Immature natural killer cell (primary cell): ENCODE results near the gene NUP62. TPM values are rescaled to one million over a fixed set of nuclear protein-coding genes. Genes with fewer than 3 reads are reported as not detected.

Source experiments
- DNase-seq, 3 donors: peaks; one replicate each; pipeline ENCODE4 v3.0.0; 2022; ENCODE audit warnings: mixed read lengths in 1 of 3
- H3K27ac Mint-ChIP-seq, 6 donors: one replicate each; pipeline ENCODE4 v1.8.0; 2020; ENCODE audit warnings: mixed read lengths in 6 of 6, mild to moderate bottlenecking in 5 of 6, inconsistent platforms in 4 of 6, moderate library complexity in 3 of 6
- H3K27me3 Mint-ChIP-seq, 3 donors: one replicate each; pipeline ENCODE4 v1.8.0; 2020 to 2021; ENCODE audit warnings: low read depth in 3 of 3, mild to moderate bottlenecking in 3 of 3, mixed read lengths in 3 of 3, moderate library complexity in 3 of 3, inconsistent platforms in 1 of 3
- H3K36me3 Mint-ChIP-seq, 3 donors: one replicate each; pipeline ENCODE4 v1.8.0; 2020; ENCODE audit warnings: mixed read lengths in 3 of 3, inconsistent platforms in 2 of 3, mild to moderate bottlenecking in 2 of 3
- H3K4me1 Mint-ChIP-seq, 2 donors: one replicate each; pipeline ENCODE4 v1.8.0; 2020; ENCODE audit warnings: inconsistent platforms in 2 of 2, mild to moderate bottlenecking in 2 of 2, mixed read lengths in 2 of 2, moderate library complexity in 1 of 2
- H3K4me3 Mint-ChIP-seq, 5 donors: one replicate each; pipeline ENCODE4 v1.8.0; 2020; ENCODE audit warnings: mild to moderate bottlenecking in 5 of 5, mixed read lengths in 5 of 5, inconsistent platforms in 3 of 5, moderate library complexity in 3 of 5
- H3K9me3 Mint-ChIP-seq, 6 donors: one replicate each; pipeline ENCODE4 v1.8.0; 2020; ENCODE audit warnings: mild to moderate bottlenecking in 6 of 6, mixed read lengths in 6 of 6, inconsistent platforms in 4 of 6, moderate library complexity in 3 of 6
- polyA plus RNA-seq, 3 donors: library from polyadenylated mRNA; unstranded; fragments of 300-500 nt; fragmentation: Illumina TruSeq; gene quantifications; one replicate each; pipeline ENCODE4 v1.2.3, GENCODE V29; 2021

Gene NUP62
- polyA plus RNA-seq, 3 donors from 2014 or later = 21.8 to 67.1 (median 34.3) TPM

DNA sequence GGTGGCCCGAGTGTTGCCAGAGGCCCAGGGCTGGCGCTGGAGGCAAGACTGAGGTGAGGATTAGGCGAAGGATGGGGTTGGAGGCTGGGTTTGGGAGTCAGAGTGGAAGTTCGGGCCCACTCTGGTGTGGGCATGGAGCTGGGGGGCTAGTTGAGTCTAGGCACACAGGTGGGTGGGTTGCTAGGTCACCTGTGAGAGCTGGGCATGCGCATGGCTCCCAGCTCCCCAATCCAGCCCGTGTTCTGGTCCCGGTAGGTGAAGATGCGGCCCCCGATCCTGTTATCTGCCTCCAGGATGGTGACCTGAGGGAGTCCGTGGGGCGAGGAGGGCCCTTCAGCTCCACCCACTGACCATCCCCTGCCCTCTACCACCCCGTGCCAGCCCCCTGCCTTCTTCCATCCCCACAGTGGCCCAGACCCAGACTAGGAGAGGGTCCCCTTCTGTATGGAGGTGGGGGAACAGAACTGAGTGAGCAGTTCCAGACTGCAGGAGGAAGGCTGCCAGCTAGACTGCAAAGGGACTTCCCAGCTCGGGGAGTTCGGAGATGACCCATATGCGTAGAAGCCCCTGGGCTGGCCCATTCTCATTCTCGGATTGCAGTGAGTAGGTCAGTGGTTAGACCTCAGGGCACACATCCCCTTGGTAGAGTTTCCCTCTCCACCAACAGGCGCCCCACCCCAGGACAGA lies 34.3 kb downstream of the NUP62 start:
- peaks cover 3 to 18% (median 3%) of the 10 kb centered on the region in 3 donors for H3K27me3 Mint-ChIP-seq
- H3K4me3 Mint-ChIP-seq = no peak overlapping the region
- H3K27ac Mint-ChIP-seq = peak overlapping the region in 1 of 6 donors; percentile 66
- peaks cover 0 to 3% (median 0%) of the 10 kb centered on the region in 6 donors for H3K9me3 Mint-ChIP-seq
- H3K4me1 Mint-ChIP-seq = peaks cover 18 to 28% of the 10 kb centered on the region in 2 donors
- DNase-seq = no peak
- H3K36me3 Mint-ChIP-seq = peaks cover 0 to 3% (median 0%) of the 10 kb centered on the region in 3 donors

DNA sequence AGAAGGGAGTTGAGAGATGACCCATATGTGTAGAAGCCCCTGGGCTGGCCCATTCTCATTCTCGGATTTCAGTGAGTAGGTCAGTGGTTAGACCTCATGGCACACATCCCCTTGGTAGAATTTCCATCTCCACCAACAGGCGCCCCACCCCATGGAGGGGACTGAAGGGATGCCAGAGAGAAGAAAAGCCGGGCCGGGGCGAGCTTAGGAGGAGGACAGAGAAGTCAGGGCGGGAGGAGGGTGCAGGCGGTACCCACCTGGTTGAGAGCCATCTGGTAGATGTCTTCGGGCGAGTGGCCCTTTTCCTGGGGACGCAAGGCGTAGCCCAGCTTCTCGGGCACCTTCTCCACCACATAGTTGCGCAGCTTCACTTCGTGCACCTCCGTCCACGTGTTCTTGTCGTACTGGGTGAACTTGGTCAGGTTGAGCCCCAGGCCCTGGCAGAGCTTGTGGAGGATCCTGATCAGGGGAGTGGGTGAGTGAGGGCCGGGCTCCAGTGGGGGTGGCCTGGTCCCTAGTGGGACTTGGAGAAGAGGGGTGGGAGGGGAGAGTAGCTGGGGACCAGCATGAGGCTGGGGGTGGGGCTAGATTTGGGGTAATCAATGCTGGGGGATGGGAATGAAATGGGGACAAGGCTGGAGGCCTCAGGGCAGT lies 35.2 kb downstream of the NUP62 start:
- H3K27me3 Mint-ChIP-seq = peaks cover 0 to 18% (median 3%) of the 10 kb centered on the region in 3 donors
- H3K36me3 Mint-ChIP-seq = peaks cover 0 to 3% (median 0%) of the 10 kb centered on the region in 3 donors
- peaks cover 0 to 3% (median 0%) of the 10 kb centered on the region in 6 donors for H3K9me3 Mint-ChIP-seq
- no peak for DNase-seq
- no peak overlapping the region for H3K4me3 Mint-ChIP-seq
- peak overlapping the region in 1 of 6 donors; percentile 17 for H3K27ac Mint-ChIP-seq
- H3K4me1 Mint-ChIP-seq = peaks cover 18 to 32% of the 10 kb centered on the region in 2 donors

DNA sequence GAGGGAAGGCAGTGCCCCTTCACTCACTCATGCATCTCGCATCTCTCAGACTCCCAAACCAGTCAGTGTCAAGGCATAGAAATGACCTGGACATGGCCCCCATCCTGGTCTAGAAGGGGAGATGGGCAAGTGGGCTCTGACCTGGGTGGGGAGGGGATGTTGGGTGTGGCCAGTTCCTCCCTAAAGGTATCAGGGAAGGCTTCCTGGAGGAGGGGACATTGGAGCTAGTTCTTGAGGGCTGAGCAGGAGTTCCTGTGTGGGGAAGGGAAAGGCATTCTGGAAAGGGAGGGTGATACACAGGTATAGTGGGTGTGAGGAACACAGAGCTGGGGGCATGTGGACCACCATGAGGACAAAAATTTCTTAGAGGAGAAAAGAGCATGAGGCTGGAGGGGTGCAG lies 36.6 kb downstream of the NUP62 start:
- H3K27me3 Mint-ChIP-seq = peaks cover 0 to 17% (median 1%) of the 10 kb centered on the region in 3 donors
- no peak for DNase-seq
- H3K4me1 Mint-ChIP-seq = peaks cover 14 to 30% of the 10 kb centered on the region in 2 donors
- H3K36me3 Mint-ChIP-seq = peaks cover 0 to 3% (median 0%) of the 10 kb centered on the region in 3 donors
- H3K27ac Mint-ChIP-seq = peak overlapping the region in 5 of 6 donors; percentile 14 to 61 (median 41)
- peaks cover 0 to 3% (median 0%) of the 10 kb centered on the region in 6 donors for H3K9me3 Mint-ChIP-seq
- peak overlapping the region in 1 of 5 donors; percentile 54 for H3K4me3 Mint-ChIP-seq

DNA sequence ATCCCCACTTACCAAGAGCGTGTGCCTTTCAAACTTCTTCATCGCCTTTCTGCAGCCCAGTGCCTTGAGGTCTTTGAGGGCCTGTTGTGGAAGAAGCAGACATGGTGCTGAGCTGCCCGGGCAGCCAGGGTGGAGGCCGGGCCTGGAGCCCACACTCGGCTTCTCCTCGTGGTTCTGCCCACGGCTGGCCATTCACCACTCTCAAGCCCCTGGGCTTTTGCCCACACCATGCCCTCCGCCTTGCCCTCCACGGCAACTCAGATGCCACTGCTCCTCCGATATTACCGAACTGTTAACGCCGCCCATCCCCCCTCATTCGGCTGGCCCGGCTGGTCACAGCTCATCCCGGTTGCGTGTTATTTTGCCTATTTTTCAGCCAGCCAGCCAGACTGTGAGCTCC lies 37.9 kb downstream of the NUP62 start:
- peaks cover 0 to 3% (median 0%) of the 10 kb centered on the region in 6 donors for H3K9me3 Mint-ChIP-seq
- H3K4me3 Mint-ChIP-seq = no peak overlapping the region
- no peak for DNase-seq
- peaks cover 0 to 5% (median 0%) of the 10 kb centered on the region in 3 donors for H3K27me3 Mint-ChIP-seq
- H3K4me1 Mint-ChIP-seq = peaks cover 1 to 16% of the 10 kb centered on the region in 2 donors
- H3K36me3 Mint-ChIP-seq = peaks cover 0 to 3% (median 0%) of the 10 kb centered on the region in 3 donors
- H3K27ac Mint-ChIP-seq = no peak overlapping the region

DNA sequence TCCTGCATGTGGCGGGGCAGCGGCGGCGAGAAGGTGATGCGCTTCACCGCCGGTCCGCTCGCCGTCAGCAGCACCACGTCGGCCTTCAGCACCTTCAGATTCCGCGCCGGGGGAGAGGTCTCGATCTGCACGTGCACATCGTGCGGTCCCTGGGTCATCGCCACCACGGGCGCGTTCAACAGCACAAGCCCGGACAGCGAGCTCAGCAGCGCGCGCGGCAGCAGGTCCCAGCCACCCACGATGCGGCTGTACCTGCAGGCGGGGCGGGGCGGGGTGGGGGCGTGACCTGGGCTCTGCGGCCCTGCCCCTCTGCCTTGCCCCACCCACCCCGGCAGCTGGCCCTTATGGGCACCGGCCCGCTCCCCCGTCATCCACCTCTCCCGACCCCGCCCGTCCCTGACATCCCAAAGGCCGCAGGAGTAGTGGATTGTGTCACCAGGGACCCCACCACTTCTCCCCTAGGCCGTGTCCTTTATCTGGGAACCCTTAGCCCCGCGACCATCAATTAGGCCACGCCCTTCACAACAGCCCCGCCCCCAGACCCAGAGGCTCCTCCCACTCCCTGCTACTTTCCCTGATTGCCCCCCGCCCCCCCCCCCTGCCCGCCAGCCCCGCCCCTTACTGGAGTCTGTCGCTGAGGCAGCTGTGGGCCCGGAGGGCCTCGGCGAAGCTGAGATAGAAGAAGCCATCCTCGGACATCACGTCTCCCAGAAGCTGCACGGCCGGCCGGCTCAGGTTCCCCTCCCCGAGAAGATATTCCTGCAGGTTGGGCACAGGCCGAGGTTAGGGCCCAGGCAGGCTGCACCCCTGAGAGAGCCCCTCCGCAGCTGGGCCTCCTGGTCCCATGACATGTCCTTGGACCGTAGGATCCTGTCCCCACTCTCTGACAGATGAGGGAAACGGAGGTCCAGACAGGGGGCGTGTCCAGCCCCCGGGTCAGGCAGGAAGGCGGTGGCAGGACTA lies 38.7 kb downstream of the NUP62 start:
- peaks cover 0 to 3% (median 0%) of the 10 kb centered on the region in 6 donors for H3K9me3 Mint-ChIP-seq
- peaks cover 0 to 5% (median 0%) of the 10 kb centered on the region in 3 donors for H3K27me3 Mint-ChIP-seq
- H3K36me3 Mint-ChIP-seq = peaks cover 0 to 3% (median 0%) of the 10 kb centered on the region in 3 donors
- H3K4me3 Mint-ChIP-seq = peak overlapping the region; percentile 70 to 83 (median 77)
- DNase-seq = peak in 1 of 3 donors; percentile 30
- peaks cover 0 to 15% of the 10 kb centered on the region in 2 donors for H3K4me1 Mint-ChIP-seq
- peak overlapping the region in 1 of 6 donors; percentile 35 for H3K27ac Mint-ChIP-seq

DNA sequence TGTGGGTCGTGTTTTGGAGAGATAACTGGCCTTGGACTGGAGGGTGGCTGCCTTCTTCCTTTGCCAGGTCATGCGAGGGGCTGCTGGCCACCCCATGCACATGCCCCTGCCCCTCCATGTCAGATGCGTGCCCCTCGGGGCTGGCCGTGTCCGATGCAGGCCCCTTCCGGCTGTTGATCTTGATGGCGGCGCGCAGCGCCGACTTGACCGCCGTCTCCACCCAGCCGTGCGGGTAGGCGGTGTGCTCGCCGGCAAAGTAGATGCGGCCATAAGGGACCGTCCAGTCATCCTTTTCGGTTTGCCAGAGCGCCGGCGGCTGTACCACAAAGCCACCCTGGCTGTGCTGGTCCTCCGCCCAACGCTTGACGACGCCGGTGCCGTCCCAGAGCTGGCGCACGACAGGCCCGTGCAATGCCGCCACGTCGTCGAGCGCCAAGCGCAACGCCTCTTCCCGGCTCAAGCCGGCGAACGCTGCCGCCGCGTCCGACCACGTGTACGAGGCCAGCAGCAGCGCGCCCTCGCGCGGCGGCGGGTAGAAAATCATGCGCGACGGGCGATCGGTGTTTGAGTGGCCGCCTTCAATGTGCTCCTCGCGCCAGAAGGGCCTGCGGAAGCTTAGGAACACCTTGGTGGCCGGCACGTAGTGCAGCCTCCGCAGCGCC lies 39.5 kb downstream of the NUP62 start:
- Mint-ChIP-seq H3K36me3 (peaks cover 0 to 5% (median 5%) of the 10 kb centered on the region in 3 donors), H3K4me3 (peak overlapping the region; percentile 70 to 83 (median 77)), H3K9me3 (peaks cover 0 to 3% (median 0%) of the 10 kb centered on the region in 6 donors), H3K27me3 (peaks cover 0 to 7% (median 0%) of the 10 kb centered on the region in 3 donors), H3K27ac (peak overlapping the region in 1 of 6 donors; percentile 35), H3K4me1 (peaks cover 0 to 13% of the 10 kb centered on the region in 2 donors)
- peak; percentile 71 to 75 (median 74) for DNase-seq

DNA sequence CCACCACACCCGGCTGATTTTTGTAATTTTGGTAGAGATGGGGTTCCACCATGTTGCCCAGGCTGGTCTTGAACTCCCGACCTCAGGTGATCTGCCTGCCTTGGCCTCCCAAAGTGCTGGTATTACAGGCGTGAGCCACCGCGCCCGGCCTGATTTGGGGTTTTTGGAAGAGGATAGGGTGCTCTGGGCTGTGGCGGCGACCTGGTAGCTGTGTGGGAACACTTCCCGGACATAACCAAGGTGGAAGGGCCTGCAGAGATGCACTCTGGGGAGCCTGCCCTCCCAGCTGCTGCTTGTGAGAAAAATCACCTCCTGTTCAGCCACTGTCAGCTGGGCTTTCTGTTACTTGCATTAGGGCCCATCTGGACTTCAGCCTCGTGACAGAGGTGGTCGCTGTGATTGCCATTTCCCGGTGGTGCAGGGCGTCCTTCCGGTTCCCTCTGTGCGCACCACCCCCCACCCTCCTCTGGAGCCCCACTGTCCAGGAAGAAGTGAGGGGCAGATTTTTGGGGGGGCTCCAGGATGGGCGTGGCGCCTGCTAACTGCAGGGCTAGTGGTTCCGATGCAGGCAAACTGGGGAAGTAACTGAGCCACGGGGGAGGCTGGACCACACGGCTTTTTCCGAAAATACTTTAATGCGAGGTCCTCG lies 40.1 kb downstream of the NUP62 start:
- Mint-ChIP-seq H3K27me3 (peaks cover 0 to 7% (median 2%) of the 10 kb centered on the region in 3 donors), H3K27ac (no peak overlapping the region), H3K4me3 (peak overlapping the region in 2 of 5 donors; percentile 24 to 35)

DNA sequence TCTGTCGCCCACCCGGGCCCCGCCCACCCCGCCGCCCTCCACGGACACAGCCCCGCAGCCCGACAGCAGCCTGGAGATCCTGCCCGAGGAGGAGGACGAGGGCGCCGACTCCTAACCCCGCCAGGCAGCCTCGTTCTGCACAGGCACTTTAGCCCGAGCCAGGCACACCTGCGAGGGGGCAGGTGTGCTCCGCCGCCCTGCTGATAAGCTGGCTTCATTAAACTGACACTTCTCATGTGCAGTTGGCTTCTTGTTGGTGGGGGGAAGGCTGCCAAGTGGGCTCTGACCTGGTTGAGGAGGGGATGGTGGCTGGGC lies 40.8 kb downstream of the NUP62 start:
- H3K4me3 Mint-ChIP-seq = no peak overlapping the region

More for the DNA sequence above, 40.1 kb downstream of the NUP62 start:
- peaks cover 0 to 11% (median 9%) of the 10 kb centered on the region in 3 donors for H3K36me3 Mint-ChIP-seq
- peaks cover 0 to 13% of the 10 kb centered on the region in 2 donors for H3K4me1 Mint-ChIP-seq
- no peak for DNase-seq
- H3K9me3 Mint-ChIP-seq = peaks cover 0 to 3% (median 0%) of the 10 kb centered on the region in 6 donors

DNA sequence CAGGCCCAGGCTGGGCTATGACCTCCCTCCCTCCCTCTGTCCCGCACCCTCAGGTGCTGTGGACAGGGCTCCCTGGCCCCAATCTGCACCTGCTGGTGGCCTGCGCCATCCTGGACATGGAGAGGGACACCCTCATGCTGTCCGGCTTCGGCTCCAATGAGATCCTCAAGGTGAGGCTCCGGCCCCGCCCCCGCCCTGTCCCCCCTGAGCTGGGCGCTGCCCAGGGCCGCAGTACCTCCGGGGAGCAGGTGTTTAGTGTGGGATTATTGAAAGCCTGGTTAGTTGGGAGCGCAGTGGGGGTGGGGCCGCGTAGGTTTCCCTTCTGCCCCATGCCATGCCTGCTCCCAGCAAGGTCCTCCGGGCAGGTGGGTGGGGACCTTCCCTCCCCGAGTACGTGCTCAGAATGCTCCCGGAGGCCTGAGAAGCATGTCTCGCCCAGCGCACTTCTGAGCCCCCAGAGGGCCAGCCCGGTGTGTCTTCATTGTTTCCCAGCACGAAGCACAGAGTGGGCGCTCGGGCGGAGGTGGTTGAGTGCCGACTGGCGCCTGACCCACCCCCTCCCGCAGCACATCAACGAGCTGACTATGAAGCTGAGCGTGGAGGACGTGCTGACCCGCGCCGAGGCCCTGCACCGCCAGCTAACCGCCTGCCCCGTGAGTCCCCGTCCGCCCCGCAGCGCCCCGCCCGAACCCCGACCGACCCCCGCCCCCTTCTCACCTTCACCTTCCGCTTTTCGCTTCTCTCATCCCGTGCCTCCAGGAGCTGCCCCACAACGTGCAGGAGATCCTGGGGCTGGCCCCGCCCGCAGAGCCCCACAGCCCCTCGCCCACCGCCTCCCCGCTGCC lies 41.4 kb downstream of the NUP62 start:
- H3K27me3 Mint-ChIP-seq = peaks cover 0 to 7% (median 2%) of the 10 kb centered on the region in 3 donors
- H3K4me1 Mint-ChIP-seq = peaks cover 0 to 13% of the 10 kb centered on the region in 2 donors
- H3K27ac Mint-ChIP-seq = no peak overlapping the region
- no peak for DNase-seq
- H3K4me3 Mint-ChIP-seq = no peak overlapping the region
- peaks cover 5 to 16% (median 14%) of the 10 kb centered on the region in 3 donors for H3K36me3 Mint-ChIP-seq
- H3K9me3 Mint-ChIP-seq = peaks cover 0 to 3% (median 0%) of the 10 kb centered on the region in 6 donors

More for the DNA sequence above, 40.8 kb downstream of the NUP62 start:
- H3K9me3 Mint-ChIP-seq = peaks cover 0 to 3% (median 0%) of the 10 kb centered on the region in 6 donors
- peaks cover 0 to 13% of the 10 kb centered on the region in 2 donors for H3K4me1 Mint-ChIP-seq
- no peak overlapping the region for H3K27ac Mint-ChIP-seq
- peaks cover 0 to 7% (median 2%) of the 10 kb centered on the region in 3 donors for H3K27me3 Mint-ChIP-seq
- peaks cover 1 to 12% (median 9%) of the 10 kb centered on the region in 3 donors for H3K36me3 Mint-ChIP-seq
- no peak for DNase-seq

DNA sequence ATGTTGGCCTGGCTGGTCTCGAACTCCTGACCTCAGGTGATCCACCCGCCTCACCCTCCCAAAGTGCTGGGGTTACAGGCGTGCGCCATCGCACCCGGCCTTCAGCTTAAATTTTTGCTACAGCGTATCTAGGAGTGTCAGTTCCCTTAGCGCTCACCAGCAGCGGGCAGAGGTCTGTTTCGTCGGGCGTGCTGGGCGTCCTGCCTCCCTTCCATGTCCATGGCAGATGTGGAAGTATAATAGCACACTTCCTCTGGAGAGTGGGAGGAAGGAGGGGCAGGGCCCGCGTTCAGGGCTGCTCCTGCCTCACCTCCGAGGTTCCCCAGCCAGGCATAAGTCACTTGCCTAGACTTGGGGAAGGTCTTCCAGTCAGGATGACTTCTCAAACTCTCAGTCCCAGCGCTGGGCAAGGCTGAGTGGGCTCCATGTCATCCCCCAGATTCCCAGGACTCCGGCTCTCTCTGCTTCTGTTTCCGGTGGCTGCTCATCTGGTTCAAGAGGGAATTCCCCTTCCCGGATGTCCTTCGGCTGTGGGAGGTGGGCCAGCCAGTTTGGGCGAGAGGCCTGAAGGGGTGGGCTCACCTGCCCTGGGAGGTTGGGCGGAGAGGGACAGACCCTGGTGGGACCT lies 42.2 kb downstream of the NUP62 start:
- Mint-ChIP-seq H3K4me3 (no peak overlapping the region), H3K9me3 (peaks cover 0 to 2% (median 0%) of the 10 kb centered on the region in 6 donors), H3K4me1 (peaks cover 0 to 10% of the 10 kb centered on the region in 2 donors), H3K27me3 (peaks cover 0 to 6% (median 2%) of the 10 kb centered on the region in 3 donors), H3K36me3 (peaks cover 8 to 20% (median 10%) of the 10 kb centered on the region in 3 donors), H3K27ac (no peak overlapping the region)
- no peak for DNase-seq

DNA sequence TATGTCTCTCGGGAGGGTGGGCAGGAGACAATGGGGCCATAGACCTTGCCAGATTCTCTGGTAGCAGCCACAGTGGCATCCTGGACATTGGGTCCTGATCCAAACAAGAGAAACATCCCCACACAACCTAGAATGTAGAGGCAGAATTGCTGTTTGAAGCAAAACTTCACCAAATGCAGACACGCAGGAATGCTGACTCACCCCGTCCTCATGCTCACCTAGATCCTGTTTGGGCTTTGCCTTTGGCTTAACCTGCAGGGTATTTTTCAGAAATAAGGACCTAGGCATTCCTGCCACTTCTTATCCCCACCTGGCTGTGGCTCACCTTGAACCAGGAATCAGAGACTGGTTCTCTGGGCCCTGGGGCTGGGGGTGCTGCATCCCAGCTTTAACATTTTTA lies 44.5 kb downstream of the NUP62 start:
- H3K4me1 Mint-ChIP-seq = peaks cover 0 to 2% of the 10 kb centered on the region in 2 donors
- H3K9me3 Mint-ChIP-seq = no peaks in the 10 kb centered on the region
- no peak for DNase-seq
- peaks cover 0 to 2% (median 2%) of the 10 kb centered on the region in 3 donors for H3K27me3 Mint-ChIP-seq
- peaks cover 9 to 24% (median 10%) of the 10 kb centered on the region in 3 donors for H3K36me3 Mint-ChIP-seq
- no peak overlapping the region for H3K4me3 Mint-ChIP-seq
- H3K27ac Mint-ChIP-seq = peak overlapping the region in 1 of 6 donors; percentile 10
